Activated CD4-positive, alpha-beta T cell treated with anti-CD3 and anti-CD28 coated beads for 36 hours (primary cell): ENCODE results near the gene HOXC6. TPM values are rescaled to one million over a fixed set of nuclear protein-coding genes. Genes with fewer than 3 reads are reported as not detected.
A peak's percentile ranks its signal among the peaks of the same experiment; 100 is the strongest.

Source experiments
- ATAC-seq: fragments of 200-7000 bp; cut with Tn5 transposase; one replicate; pipeline ENCODE4 v1.10.0; 2021; ENCODE audit warnings: mild to moderate bottlenecking, moderate library complexity
- CTCF ChIA-PET: fragments of 350-600 bp; sonication (Branson Sonifier 250); formaldehyde crosslinking; loops from one replicate; lab custom pipeline; 2021; ENCODE audit warnings: antibody characterized with exemption; lab: Charles Lee
- POLR2A ChIA-PET: fragments of 350-600 bp; sonication (Branson Sonifier 250); formaldehyde crosslinking; loops from one replicate; lab custom pipeline; 2021; ENCODE audit warnings: antibody characterized with exemption, inconsistent platforms; lab: Charles Lee
- DNase-seq: peaks from one replicate; pipeline ENCODE4 v3.0.0-alpha.2; 2020
- H3K27ac Mint-ChIP-seq: one replicate; pipeline ENCODE4 v1.8.0; 2021; ENCODE audit warnings: mixed read lengths
- H3K27me3 Mint-ChIP-seq: one replicate; pipeline ENCODE4 v1.8.0; 2021; ENCODE audit warnings: mixed read lengths
- H3K36me3 Mint-ChIP-seq: one replicate; pipeline ENCODE4 v1.8.0; 2021; ENCODE audit warnings: low read depth, mixed read lengths
- H3K4me1 Mint-ChIP-seq: one replicate; pipeline ENCODE4 v1.8.0; 2021; ENCODE audit warnings: mixed read lengths
- H3K4me3 Mint-ChIP-seq: one replicate; pipeline ENCODE4 v1.8.0; 2021; ENCODE audit warnings: mild to moderate bottlenecking, moderate library complexity, mixed read lengths
- H3K9me3 Mint-ChIP-seq: one replicate; pipeline ENCODE4 v1.8.0; 2021; ENCODE audit warnings: low read depth, mixed read lengths
- intact Hi-C, 2 experiments: fragments of 100-400 bp; cut with DNase I in 1 of 2; cut with micrococcal nuclease in 1 of 2; formaldehyde crosslinking; loops; one replicate each; pipeline versions ENCODE4 v1.14.2 to v1.15.1; 2022 to 2024; cut with DNase I, micrococcal nuclease
- total RNA-seq, 2 experiments: library from RNA; stranded (reverse); gene quantifications; one replicate each; pipeline ENCODE4 v1.2.3, GENCODE V29; 2021

The HOXC6 gene
- total RNA-seq, 2 experiments from 2014 or later: not detected

DNA sequence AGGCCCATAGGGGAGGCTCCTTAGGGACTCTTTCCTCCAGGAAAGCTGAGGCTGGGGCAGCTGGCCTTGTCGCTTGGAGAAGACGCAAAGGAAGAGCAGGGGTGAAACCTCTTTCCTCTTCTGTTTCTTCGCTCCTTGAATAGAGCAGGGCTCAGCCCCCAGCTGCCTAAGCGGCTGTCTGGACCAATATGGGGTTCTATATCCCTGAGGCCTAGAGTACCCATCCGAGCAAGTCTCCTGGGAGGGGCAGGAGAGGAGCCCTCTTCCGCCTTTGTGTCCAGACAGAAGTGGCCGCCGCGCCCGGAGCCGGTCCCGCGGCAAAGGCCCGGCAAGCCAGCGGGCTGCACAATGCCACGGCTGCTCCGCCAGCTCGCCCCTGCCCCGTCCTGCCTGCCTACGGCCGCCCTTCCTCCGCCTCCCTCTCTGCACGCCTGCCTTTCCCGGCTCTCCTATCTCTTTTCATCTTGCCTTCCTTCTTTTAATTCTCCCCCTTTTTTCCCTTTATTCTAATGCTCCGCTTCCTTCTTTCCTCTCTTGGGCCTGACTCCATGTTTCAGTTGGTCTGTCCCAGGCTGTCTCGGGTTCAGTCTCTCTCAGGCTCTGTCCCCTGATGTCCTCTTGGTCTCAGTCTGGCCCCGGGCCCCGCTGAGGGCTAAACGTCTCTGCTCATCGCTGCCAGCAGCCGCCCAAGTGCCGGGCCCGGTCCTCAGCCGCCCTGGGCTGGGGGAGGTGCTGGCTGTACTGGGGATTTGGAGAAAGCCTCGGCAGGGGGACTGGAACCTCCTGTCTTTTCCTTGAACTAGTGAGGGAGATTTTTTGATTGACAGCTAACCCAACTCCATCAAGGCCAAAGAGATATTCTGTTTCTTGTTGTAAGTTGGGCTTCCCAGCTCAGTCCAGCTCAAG is 30.8 kb upstream of the HOXC6 start:
- Mint-ChIP-seq H3K4me1 (peaks cover 26% of the 10 kb centered on the region), H3K27me3 (peaks cover 84% of the 10 kb centered on the region), H3K27ac (no peak overlapping the region), H3K9me3 (no peaks in the 10 kb centered on the region), H3K4me3 (no peak overlapping the region), H3K36me3 (no peaks in the 10 kb centered on the region)
- CTCF ChIA-PET: interaction anchor here (0.5 to 3.8 kb wide), 10 partner anchors 8 to 193 kb away, joined by 3 to 17 read pairs (median 4); partner anchors contain the start of genes HOXC10 and HOXC5
- intact Hi-C loops: loop anchor here in 1 of 2 experiments (5.0 kb wide), 1 partner anchor 45 kb away; the partner anchor contains the start of gene HOXC12
- ATAC-seq (no peak), DNase-seq (no peak)
- POLR2A ChIA-PET: interaction anchor here (0.7 kb wide), 1 partner anchor 213 kb away, joined by 3 read pairs; no protein-coding TSS in a partner anchor

DNA sequence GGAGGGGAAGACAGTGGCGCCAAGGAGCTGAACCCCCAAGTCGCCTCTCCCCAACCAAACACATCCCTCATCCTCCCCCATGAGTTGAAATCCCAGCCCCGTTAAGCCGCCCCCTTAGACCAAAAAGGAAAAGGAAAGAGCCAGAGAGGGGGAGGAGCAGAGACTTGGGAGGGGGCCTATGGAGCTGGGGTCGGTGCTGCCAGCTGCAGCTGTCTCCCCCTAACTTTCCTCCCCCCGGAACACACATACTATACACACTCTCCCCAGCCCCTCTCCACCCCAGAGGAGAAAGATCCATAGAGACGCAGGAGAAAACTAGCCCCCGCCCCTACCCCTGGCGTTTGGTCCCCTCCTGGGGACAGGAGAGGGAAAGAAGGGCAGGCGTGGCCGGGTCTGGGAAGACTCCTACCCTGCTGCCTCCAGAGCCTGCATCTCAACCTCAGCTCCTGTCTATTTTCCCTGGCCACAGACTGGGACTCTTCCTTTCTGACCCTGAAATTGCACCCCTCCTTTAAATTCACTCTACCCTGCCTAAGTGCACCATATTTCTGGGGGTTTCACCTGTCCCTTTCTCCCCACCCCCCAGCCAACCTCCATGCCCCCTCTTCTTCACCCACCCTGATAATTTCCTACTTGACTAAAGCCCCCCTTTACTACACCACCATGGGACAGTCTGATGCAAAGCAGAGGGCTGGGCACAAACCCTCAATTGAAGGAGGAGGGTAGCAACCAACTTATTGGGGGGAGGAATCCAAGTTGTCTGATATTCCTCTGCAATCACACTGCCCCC is 29.9 kb upstream of the HOXC6 start:
- H3K9me3 Mint-ChIP-seq: no peaks in the 10 kb centered on the region
- ChIA-PET CTCF (interaction anchor here (0.7 to 3.8 kb wide), 7 partner anchors 9 to 218 kb away, joined by 3 to 17 read pairs (median 4); partner anchors contain the start of gene HOXC10), POLR2A (no interaction called here)
- ATAC-seq (no peak), DNase-seq (no peak)
- H3K36me3 Mint-ChIP-seq: no peaks in the 10 kb centered on the region
- H3K4me3 Mint-ChIP-seq: no peak overlapping the region
- H3K4me1 Mint-ChIP-seq: peaks cover 29% of the 10 kb centered on the region
- H3K27ac Mint-ChIP-seq: no peak overlapping the region
- peaks cover 87% of the 10 kb centered on the region for H3K27me3 Mint-ChIP-seq
- intact Hi-C loops: loop anchor here in 1 of 2 experiments (5.0 kb wide), 1 partner anchor 46 kb away; the partner anchor contains the start of gene HOXC12

GRCh38 chr12:53998900-53999236 is 29.4 kb upstream of the HOXC6 start:
- POLR2A ChIA-PET: no interaction called here
- intact Hi-C loops: loop anchor here in 1 of 2 experiments (5.0 kb wide), 1 partner anchor 47 kb away; the partner anchor contains the start of gene HOXC12
- DNase-seq (no peak), ATAC-seq (no peak)
- peaks cover 27% of the 10 kb centered on the region for H3K4me1 Mint-ChIP-seq
- no peak overlapping the region for H3K4me3 Mint-ChIP-seq
- H3K36me3 Mint-ChIP-seq: no peaks in the 10 kb centered on the region
- H3K9me3 Mint-ChIP-seq: no peaks in the 10 kb centered on the region
- CTCF ChIA-PET: interaction anchor here (0.7 to 3.8 kb wide), 4 partner anchors 11 to 217 kb away, joined by 3 to 17 read pairs (median 4); partner anchors contain the start of gene HOXC10
- peaks cover 86% of the 10 kb centered on the region for H3K27me3 Mint-ChIP-seq
- no peak overlapping the region for H3K27ac Mint-ChIP-seq

DNA sequence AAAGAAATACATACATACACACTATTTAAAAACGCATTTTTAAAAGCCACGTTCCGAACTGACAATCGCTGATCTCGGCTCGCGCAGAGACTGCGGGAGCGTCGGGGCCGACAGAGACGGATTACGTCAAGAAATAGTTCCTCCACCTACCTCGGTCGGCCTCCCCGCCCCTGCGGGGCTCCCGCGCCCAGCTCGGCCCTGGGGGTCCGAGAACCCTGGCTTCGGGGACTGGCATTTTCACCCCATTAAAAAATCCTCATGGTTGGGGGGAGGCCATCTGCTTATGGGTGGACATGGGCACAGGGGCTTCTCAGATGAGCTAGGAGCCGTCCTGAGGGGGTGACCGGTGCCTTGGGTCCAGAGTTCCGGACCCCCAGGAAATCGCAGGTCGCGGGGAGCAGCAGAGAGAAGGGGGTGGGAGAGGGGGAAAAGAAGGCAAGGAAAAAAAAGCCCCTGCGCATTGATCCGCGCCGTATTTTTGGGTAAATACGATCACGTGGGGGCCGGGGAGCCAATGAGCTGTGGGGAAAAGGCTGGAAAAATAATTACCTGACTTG is 28.6 kb upstream of the HOXC6 start:
- Mint-ChIP-seq H3K4me1 (peaks cover 24% of the 10 kb centered on the region), H3K27me3 (peaks cover 87% of the 10 kb centered on the region), H3K27ac (no peak overlapping the region), H3K9me3 (no peaks in the 10 kb centered on the region), H3K36me3 (no peaks in the 10 kb centered on the region), H3K4me3 (peak overlapping the region; percentile 41)
- no peak for ATAC-seq
- CTCF ChIA-PET: interaction anchor here (0.6 to 3.8 kb wide), 15 partner anchors 9 to 216 kb away, joined by 3 to 17 read pairs (median 3); partner anchors contain the start of genes HOXC10 and HOXC8
- POLR2A ChIA-PET: no interaction called here
- intact Hi-C loops: loop anchor here in 1 of 2 experiments (5.0 kb wide), 1 partner anchor 47 kb away; the partner anchor contains the start of gene HOXC12
- peak; percentile 60 for DNase-seq

GRCh38 chr12:54000116-54001114 is 27.8 kb upstream of the HOXC6 start, which contains the start of gene HOXC9:
Gene HOXC9 (plus strand): TSS chr12:54000161. CDS start chr12:54000189, 28 bp downstream.
- Mint-ChIP-seq H3K27ac (no peak within 1 kb of the TSS), H3K36me3 (no peaks in the 10 kb centered on the region), H3K4me1 (peaks cover 18% of the 10 kb centered on the region), H3K27me3 (peaks cover 85% of the 10 kb centered on the region), H3K4me3 (peak within 1 kb of the TSS; percentile 41), H3K9me3 (no peaks in the 10 kb centered on the region)
- ChIA-PET POLR2A (no interaction called here), CTCF (interaction anchor here (0.6 to 3.8 kb wide), 14 partner anchors 8 to 216 kb away, joined by 3 to 17 read pairs (median 4); partner anchors contain the start of genes HOXC10 and HOXC8)
- intact Hi-C loops: no loop called here
- no peak for DNase-seq
- ATAC-seq: no peak

- Mint-ChIP-seq H3K4me1 (peaks cover 20% of the 10 kb centered on the region), H3K36me3 (no peaks in the 10 kb centered on the region), H3K27me3 (peaks cover 86% of the 10 kb centered on the region), H3K4me3 (no peak overlapping the region), H3K9me3 (no peaks in the 10 kb centered on the region), H3K27ac (no peak overlapping the region)
- ATAC-seq: no peak
- CTCF ChIA-PET: interaction anchor here (0.6 to 3.8 kb wide), 8 partner anchors 11 to 353 kb away, joined by 3 to 17 read pairs (median 4); partner anchors contain the start of gene HOXC10
- POLR2A ChIA-PET: no interaction called here
- no peak for DNase-seq
- intact Hi-C loops: no loop called here
These were observed 26.7 kb upstream of the HOXC6 start for GRCh38 chr12:54001283-54002187.

DNA sequence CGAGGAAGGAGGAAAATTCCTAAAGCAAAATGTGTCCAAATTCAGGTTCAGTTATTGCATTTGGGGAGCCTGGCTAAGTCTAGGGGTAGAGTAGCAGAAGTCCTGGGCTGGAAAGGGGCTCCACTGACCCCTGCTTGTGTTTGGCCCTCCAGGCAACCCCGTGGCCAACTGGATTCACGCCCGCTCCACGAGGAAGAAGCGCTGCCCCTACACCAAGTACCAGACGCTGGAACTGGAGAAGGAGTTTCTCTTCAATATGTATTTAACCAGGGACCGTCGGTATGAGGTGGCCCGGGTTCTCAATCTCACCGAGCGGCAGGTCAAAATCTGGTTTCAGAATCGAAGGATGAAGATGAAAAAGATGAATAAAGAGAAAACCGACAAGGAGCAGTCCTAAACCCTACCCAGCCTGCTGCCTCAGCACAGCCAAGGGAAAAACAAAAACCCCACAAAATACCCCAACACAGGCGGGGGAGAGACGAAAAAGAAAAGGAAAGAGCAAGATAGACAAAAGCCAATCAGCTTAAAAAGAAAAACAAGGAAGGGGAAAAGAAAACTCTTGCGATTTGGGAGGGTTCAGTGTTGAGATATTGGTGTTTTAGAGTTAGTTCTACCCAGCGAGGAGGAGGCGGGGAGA is 25.8 kb upstream of the HOXC6 start:
- POLR2A ChIA-PET: no interaction called here
- DNase-seq (no peak), ATAC-seq (no peak)
- intact Hi-C loops: no loop called here
- CTCF ChIA-PET: interaction anchor here (0.6 to 1.8 kb wide), 8 partner anchors 11 to 354 kb away, joined by 3 to 5 read pairs (median 3); no protein-coding TSS in a partner anchor
- Mint-ChIP-seq H3K27ac (no peak overlapping the region), H3K9me3 (no peaks in the 10 kb centered on the region), H3K4me1 (peaks cover 23% of the 10 kb centered on the region), H3K4me3 (no peak overlapping the region), H3K36me3 (no peaks in the 10 kb centered on the region), H3K27me3 (peaks cover 90% of the 10 kb centered on the region)

GRCh38 chr12:54002915-54003389 is 25.3 kb upstream of the HOXC6 start:
- POLR2A ChIA-PET: no interaction called here
- peaks cover 19% of the 10 kb centered on the region for H3K4me1 Mint-ChIP-seq
- H3K4me3 Mint-ChIP-seq: no peak overlapping the region
- intact Hi-C loops: no loop called here
- no peaks in the 10 kb centered on the region for H3K9me3 Mint-ChIP-seq
- CTCF ChIA-PET: interaction anchor here (1.1 to 4.6 kb wide), 3 partner anchors 28 to 189 kb away, joined by 3 to 32 read pairs (median 5); no protein-coding TSS in a partner anchor
- H3K27ac Mint-ChIP-seq: no peak overlapping the region
- DNase-seq (no peak), ATAC-seq (no peak)
- H3K27me3 Mint-ChIP-seq: peaks cover 90% of the 10 kb centered on the region
- no peaks in the 10 kb centered on the region for H3K36me3 Mint-ChIP-seq
